GM12892 (cell line): ENCODE measurements around the gene KANSL1L.

ENCODE experiments used
- POLR2A ChIP-seq: IDR thresholded peaks from 2 replicates; pipeline ENCODE4 v1.6.1; 2011; ENCODE audit warnings: low read depth, low read length, control low read depth
- POLR2AphosphoS5 ChIP-seq: IDR thresholded peaks from 2 replicates; pipeline ENCODE4 v1.6.1; 2011; ENCODE audit warnings: low read depth, low read length, control low read depth
- TAF1 ChIP-seq: IDR thresholded peaks from 2 replicates; pipeline ENCODE4 v1.6.1; 2011; ENCODE audit warnings: low read depth, mild to moderate bottlenecking, control low read depth, low read length, borderline replicate concordance

DNA sequence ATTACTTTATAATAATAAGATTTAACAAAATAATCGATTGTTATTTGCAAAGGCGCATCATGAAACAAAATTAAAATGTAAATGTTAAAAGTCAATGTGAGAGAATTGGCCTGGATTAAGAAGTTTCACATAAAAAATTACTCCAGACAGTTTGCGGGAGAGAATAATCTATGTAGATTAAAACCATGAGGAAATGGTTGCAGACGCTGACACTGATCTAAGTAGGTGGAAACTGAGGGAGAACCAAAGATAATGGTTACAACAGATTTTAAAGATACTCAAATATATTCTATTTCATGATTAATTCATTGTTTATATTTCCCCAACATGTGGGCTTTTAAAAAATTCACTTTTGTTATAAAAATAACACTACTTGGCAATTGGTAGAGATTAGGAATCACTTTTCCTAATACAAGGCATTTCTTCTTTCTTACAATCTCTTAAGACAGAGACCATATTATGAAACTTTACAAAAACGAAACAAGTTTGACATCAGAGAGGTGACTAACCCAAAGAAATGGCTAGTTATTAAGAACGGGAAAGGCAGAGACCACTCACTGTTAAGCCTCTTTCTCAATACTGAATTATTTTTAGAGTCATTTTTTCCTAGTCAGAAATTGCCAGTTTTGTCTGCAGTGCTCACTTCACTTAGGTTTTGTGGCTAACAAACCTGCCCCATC lies 1.6 kb downstream of the KANSL1L start:
- TF ChIP-seq POLR2A (no peak), POLR2AphosphoS5 (no peak), TAF1 (no peak)
